HepG2 (cell line): ENCODE measurements around the gene TMEM158. TPM values are rescaled to one million over a fixed set of nuclear protein-coding genes. Genes with fewer than 3 reads are reported as not detected.

Experiments
- ATAC-seq: fragments of 200-7000 bp; cut with Tn5 transposase; 3 replicates; pipeline ENCODE4 v1.9.1; 2020; ENCODE audit warnings: mild to moderate bottlenecking, moderate library complexity
- BruUV-seq: library from RNA; stranded (reverse); fragments of 400-500 nt; replicated peaks from 2 replicates; lab custom pipeline; 2021; lab: Mats Ljungman, UMichigan
- CTCF ChIA-PET: fragments of 300-600 bp; formaldehyde crosslinking; extraction: SDS; loops from one replicate; lab custom pipeline; 2021; ENCODE audit warnings: low total read pairs, inconsistent platforms, low intra/inter-chr PET ratio; lab: Yijun Ruan, JAX
- POLR2A ChIA-PET: fragments of 350-600 bp; sonication (Branson Sonifier 250); formaldehyde crosslinking; loops from one replicate; lab custom pipeline; 2020; ENCODE audit warnings: antibody characterized with exemption, inconsistent platforms; lab: Yijun Ruan, JAX
- DNase-seq: peaks from one replicate; pipeline ENCODE4 v3.0.0-alpha.2; 2015; ENCODE audit warnings: low spot score
- FAIRE-seq: peaks from 3 replicates; lab custom pipeline; 2011; peaks lifted over from hg19 to GRCh38; lab: Jason Lieb, UNC
- H2AFZ ChIP-seq: one replicate; pipeline ENCODE4 v1.6.1; 2011; ENCODE audit warnings: low read length, inconsistent platforms
- H3K27ac ChIP-seq: fragments of 300-600 bp; 3 replicates; pipeline ENCODE4 v1.8.0; 2011; ENCODE audit warnings: mixed run types, mild to moderate bottlenecking, mixed read lengths, low read length, inconsistent platforms; ENCODE audit not compliant: insufficient read depth; ENCODE audit errors: extremely low read length
- H3K27me3 ChIP-seq, 2 experiments: fragments of 200-600 bp in 1 of 2; 2 replicates in 1 of 2; 3 replicates in 1 of 2; pipeline versions ENCODE4 v1.6.0 to v1.8.0; 2011; ENCODE audit warnings: low read length in 2 of 2, mild to moderate bottlenecking in 2 of 2, moderate library complexity in 2 of 2, inconsistent platforms in 1 of 2; ENCODE audit not compliant: insufficient read depth in 2 of 2, control insufficient read depth in 1 of 2
- H3K36me3 ChIP-seq, 2 experiments: fragments of 200-600 bp in 1 of 2; replicated peaks in 1 of 2; 2 replicates in 1 of 2; 3 replicates in 1 of 2; pipeline versions ENCODE4 v1.5.1 to v1.8.0; 2011; ENCODE audit warnings: low read length in 2 of 2, inconsistent platforms in 1 of 2; ENCODE audit not compliant: insufficient read depth in 2 of 2, control insufficient read depth in 1 of 2
- H3K4me1 ChIP-seq: 2 replicates; pipeline ENCODE4 v1.5.1; 2012; ENCODE audit warnings: low read length, inconsistent platforms; ENCODE audit not compliant: insufficient read depth
- H3K4me2 ChIP-seq: 2 replicates; pipeline ENCODE4 v1.6.0; 2011; ENCODE audit warnings: low read depth, low read length, inconsistent platforms
- H3K4me3 ChIP-seq, 3 experiments: fragments of 200-600 bp in 1 of 3; sonication (generic), shearing (Covaris generic) in 1 of 3; replicated peaks in 1 of 3; 2 replicates each; pipeline ENCODE4 v1.5.1; 2011 to 2016; ENCODE audit warnings: low read length in 3 of 3, inconsistent platforms in 2 of 3, low read depth in 2 of 3, mild to moderate bottlenecking in 2 of 3, control low read depth in 1 of 3, mixed read lengths in 1 of 3; ENCODE audit not compliant: insufficient read depth in 1 of 3
- H3K79me2 ChIP-seq: one replicate; pipeline ENCODE4 v1.6.1; 2011; ENCODE audit warnings: low read length, inconsistent platforms; ENCODE audit not compliant: insufficient read depth
- H3K9ac ChIP-seq: 2 replicates; pipeline ENCODE4 v1.6.0; 2011; ENCODE audit warnings: mild to moderate bottlenecking, low read depth, low read length, inconsistent platforms; ENCODE audit not compliant: insufficient read depth
- H3K9me3 ChIP-seq: 2 replicates; pipeline ENCODE4 v1.5.1; 2012; ENCODE audit warnings: mild to moderate bottlenecking, low read length
- H4K20me1 ChIP-seq: 2 replicates; pipeline ENCODE4 v1.6.0; 2011; ENCODE audit warnings: inconsistent platforms, mild to moderate bottlenecking, low read length, moderate library complexity; ENCODE audit not compliant: insufficient read depth
- PLSCR1 ChIP-seq: sonication (generic); formaldehyde crosslinking; IDR thresholded peaks from 2 replicates; pipeline ENCODE4 v1.5.0; 2020; ENCODE audit warnings: missing genetic modification reagents, mild to moderate bottlenecking, borderline replicate concordance
- in situ Hi-C: cut with HindIII; loops from 2 replicates; pipeline ENCODE4 v1.10.0; 2017; ENCODE audit warnings: low pct_unique_long_range_greater_than_20kb; ENCODE audit not compliant: extremely low pct_ligation_motif_present
- intact Hi-C: fragments of 100-400 bp; cut with micrococcal nuclease; formaldehyde crosslinking; loops from one replicate; pipeline ENCODE4 v1.10.0; 2022; ENCODE audit not compliant: unreplicated experiment
- polyA plus RNA-seq, 8 experiments: library from polyadenylated mRNA; depleted of rRNA in 3 of 8; stranded (reverse) in 7 of 8; unstranded in 1 of 8; fragments of >200 nt; fragmentation: Illumina TruSeq in 4 of 8; extraction: Trizol in 4 of 8; gene quantifications; 2 replicates each; pipeline versions ENCODE4 v1.2.1 to v1.2.3, GENCODE V29; 2011 to 2016; ENCODE audit warnings: low read depth in 4 of 8, missing spikeins in 1 of 8, mixed read lengths in 1 of 8; ENCODE audit not compliant: insufficient read depth in 1 of 8
- total RNA-seq, 5 experiments: library from RNA; depleted of rRNA; stranded (reverse); fragments of >200 nt; fragmentation: Illumina TruSeq; extraction: Trizol; gene quantifications; 2 replicates each; pipeline ENCODE4 v1.2.3, GENCODE V29; 2016; ENCODE audit warnings: low read depth in 1 of 5
- TF ChIP-seq, protein P1 (sequence below), 2 experiments: IDR thresholded peaks; 2 replicates each; pipeline ENCODE4 v1.6.1; 2011 to 2012; ENCODE audit warnings: low read length in 2 of 2, borderline replicate concordance in 1 of 2, low read depth in 1 of 2, mild to moderate bottlenecking in 1 of 2, moderate library complexity in 1 of 2

TMEM158 gene
- total and polyA plus RNA-seq, 2 of the 13 experiments (the other 11 are each of a cell fraction or from before 2014, with no cell fraction given), result 0.13 TPM; not detected in 1

GRCh38 chr3:45232521-45232920, 6.4 kb upstream of the TMEM158 start:
- FAIRE-seq (no peak), DNase-seq (no peak), ATAC-seq (no peak)
- Histone ChIP-seq H3K27me3 (peaks cover 2 to 41% of the 10 kb centered on the region in 2 experiments; a peak in 3 of 5 replicates), H4K20me1 (no peaks in the 10 kb centered on the region), H3K79me2 (no peaks in the 10 kb centered on the region), H3K9me3 (no peaks in the 10 kb centered on the region), H2AFZ (no peak overlapping the region), H3K4me3 (no peak overlapping the region), H3K4me2 (no peak overlapping the region), H3K27ac (no peak overlapping the region), H3K9ac (no peak overlapping the region), H3K4me1 (no peaks in the 10 kb centered on the region), H3K36me3 (no peaks in the 10 kb centered on the region)
- ChIA-PET POLR2A (no interaction called here), CTCF (no interaction called here)
- BruUV-seq, result no TSS peak
- TF ChIP-seq, protein P1, sequence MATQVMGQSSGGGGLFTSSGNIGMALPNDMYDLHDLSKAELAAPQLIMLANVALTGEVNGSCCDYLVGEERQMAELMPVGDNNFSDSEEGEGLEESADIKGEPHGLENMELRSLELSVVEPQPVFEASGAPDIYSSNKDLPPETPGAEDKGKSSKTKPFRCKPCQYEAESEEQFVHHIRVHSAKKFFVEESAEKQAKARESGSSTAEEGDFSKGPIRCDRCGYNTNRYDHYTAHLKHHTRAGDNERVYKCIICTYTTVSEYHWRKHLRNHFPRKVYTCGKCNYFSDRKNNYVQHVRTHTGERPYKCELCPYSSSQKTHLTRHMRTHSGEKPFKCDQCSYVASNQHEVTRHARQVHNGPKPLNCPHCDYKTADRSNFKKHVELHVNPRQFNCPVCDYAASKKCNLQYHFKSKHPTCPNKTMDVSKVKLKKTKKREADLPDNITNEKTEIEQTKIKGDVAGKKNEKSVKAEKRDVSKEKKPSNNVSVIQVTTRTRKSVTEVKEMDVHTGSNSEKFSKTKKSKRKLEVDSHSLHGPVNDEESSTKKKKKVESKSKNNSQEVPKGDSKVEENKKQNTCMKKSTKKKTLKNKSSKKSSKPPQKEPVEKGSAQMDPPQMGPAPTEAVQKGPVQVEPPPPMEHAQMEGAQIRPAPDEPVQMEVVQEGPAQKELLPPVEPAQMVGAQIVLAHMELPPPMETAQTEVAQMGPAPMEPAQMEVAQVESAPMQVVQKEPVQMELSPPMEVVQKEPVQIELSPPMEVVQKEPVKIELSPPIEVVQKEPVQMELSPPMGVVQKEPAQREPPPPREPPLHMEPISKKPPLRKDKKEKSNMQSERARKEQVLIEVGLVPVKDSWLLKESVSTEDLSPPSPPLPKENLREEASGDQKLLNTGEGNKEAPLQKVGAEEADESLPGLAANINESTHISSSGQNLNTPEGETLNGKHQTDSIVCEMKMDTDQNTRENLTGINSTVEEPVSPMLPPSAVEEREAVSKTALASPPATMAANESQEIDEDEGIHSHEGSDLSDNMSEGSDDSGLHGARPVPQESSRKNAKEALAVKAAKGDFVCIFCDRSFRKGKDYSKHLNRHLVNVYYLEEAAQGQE (IDR thresholded peaks at IDR 0.05; ENCODE audit: borderline replicate concordance in 1 of 2, low read depth in 1 of 2, low read length in 2 of 2), result no peak
- no peak for TF ChIP-seq PLSCR1 (CRISPR knock-in tag)
- in situ Hi-C loops (loop anchor here (25.0 kb wide), 1 partner anchor 680 kb away; no protein-coding TSS in a partner anchor), intact Hi-C loops (no loop called here)
